Measurements from ENCODE around the gene FAM3D. TPM values are rescaled to one million over a fixed set of nuclear protein-coding genes. Genes with fewer than 3 reads are reported as not detected.

FAM3D gene
- polyA plus RNA-seq, 1 donor (not counting 4 experiments of a cell fraction or from before 2014, with no cell fraction given) = not detected

- H3K4me3 ChIP-seq (ENCODE audit: control insufficient read depth in 2 of 3, extremely low read depth in 1 of 3, insufficient read depth in 2 of 3, low read depth in 1 of 3, low read length in 3 of 3) = no peak overlapping the region
- H2AFZ ChIP-seq (ENCODE audit: control insufficient read depth, low read length) = no peak overlapping the region
- no peak overlapping the region for H3K27ac ChIP-seq (ENCODE audit: control insufficient read depth, insufficient read depth, low read length)
- no peaks in the 10 kb centered on the region for H3K9me1 ChIP-seq (ENCODE audit: control insufficient read depth, extremely low read depth, insufficient read depth, low read length)
- TF ChIP-seq, protein P1, sequence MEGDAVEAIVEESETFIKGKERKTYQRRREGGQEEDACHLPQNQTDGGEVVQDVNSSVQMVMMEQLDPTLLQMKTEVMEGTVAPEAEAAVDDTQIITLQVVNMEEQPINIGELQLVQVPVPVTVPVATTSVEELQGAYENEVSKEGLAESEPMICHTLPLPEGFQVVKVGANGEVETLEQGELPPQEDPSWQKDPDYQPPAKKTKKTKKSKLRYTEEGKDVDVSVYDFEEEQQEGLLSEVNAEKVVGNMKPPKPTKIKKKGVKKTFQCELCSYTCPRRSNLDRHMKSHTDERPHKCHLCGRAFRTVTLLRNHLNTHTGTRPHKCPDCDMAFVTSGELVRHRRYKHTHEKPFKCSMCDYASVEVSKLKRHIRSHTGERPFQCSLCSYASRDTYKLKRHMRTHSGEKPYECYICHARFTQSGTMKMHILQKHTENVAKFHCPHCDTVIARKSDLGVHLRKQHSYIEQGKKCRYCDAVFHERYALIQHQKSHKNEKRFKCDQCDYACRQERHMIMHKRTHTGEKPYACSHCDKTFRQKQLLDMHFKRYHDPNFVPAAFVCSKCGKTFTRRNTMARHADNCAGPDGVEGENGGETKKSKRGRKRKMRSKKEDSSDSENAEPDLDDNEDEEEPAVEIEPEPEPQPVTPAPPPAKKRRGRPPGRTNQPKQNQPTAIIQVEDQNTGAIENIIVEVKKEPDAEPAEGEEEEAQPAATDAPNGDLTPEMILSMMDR (optimal IDR thresholded peaks at IDR 0.05 in 1 of 3, IDR thresholded peaks at IDR 0.05 in 1 of 3, conservative IDR thresholded peaks at IDR 0.05 in 1 of 3; ENCODE audit: extremely low read depth in 1 of 3, insufficient read depth in 2 of 3, low read length in 3 of 3) = no peak
- TF ChIP-seq EZH2 (IDR thresholded peaks at IDR 0.05; ENCODE audit: low read length) = no peak
- DNase-seq (ENCODE audit: low read depth, low spot score) = no peak
- no peak overlapping the region for H3K4me2 ChIP-seq (ENCODE audit: control insufficient read depth, extremely low read depth, insufficient read depth, low read depth, low read length)
- H3K79me2 ChIP-seq (ENCODE audit: control insufficient read depth, insufficient read depth, low read length) = no peaks in the 10 kb centered on the region
- no peak overlapping the region for H3K9ac ChIP-seq (ENCODE audit: control insufficient read depth, extremely low read depth, insufficient read depth, low read length)
- H3K9me3 ChIP-seq (ENCODE audit: control insufficient read depth, low read depth, low read length) = no peaks in the 10 kb centered on the region
- no peaks in the 10 kb centered on the region for H3K27me3 ChIP-seq (ENCODE audit: control insufficient read depth, extremely low read depth, insufficient read depth, low read length)
- dilution Hi-C loops (cut with MboI; ENCODE audit: extremely low pct_ligation_motif_present, low sequenced_read_pairs) = no loop called here
- no peaks in the 10 kb centered on the region for H3K36me3 ChIP-seq (ENCODE audit: control insufficient read depth in 2 of 2, extremely low read depth in 1 of 2, insufficient read depth in 2 of 2, low read length in 2 of 2)
- H3K4me1 ChIP-seq (ENCODE audit: control insufficient read depth, extremely low read depth, insufficient read depth, low read length) = no peaks in the 10 kb centered on the region
- H4K20me1 ChIP-seq (ENCODE audit: control insufficient read depth, extremely low read depth, insufficient read depth, low read length) = no peaks in the 10 kb centered on the region
- FAIRE-seq = no peak
Observed at GRCh38 chr3:58667229-58667628, 655 bp upstream of the FAM3D start.

- no peak overlapping the region for H3K4me3 ChIP-seq (ENCODE audit: control insufficient read depth in 2 of 3, extremely low read depth in 1 of 3, insufficient read depth in 2 of 3, low read depth in 1 of 3, low read length in 3 of 3)
- DNase-seq (ENCODE audit: low read depth, low spot score) (no peak), FAIRE-seq (no peak)
- no peak overlapping the region for H3K9ac ChIP-seq (ENCODE audit: control insufficient read depth, extremely low read depth, insufficient read depth, low read length)
- H3K9me1 ChIP-seq (ENCODE audit: control insufficient read depth, extremely low read depth, insufficient read depth, low read length) = no peaks in the 10 kb centered on the region
- H3K27ac ChIP-seq (ENCODE audit: control insufficient read depth, insufficient read depth, low read length) = no peak overlapping the region
- no peaks in the 10 kb centered on the region for H3K27me3 ChIP-seq (ENCODE audit: control insufficient read depth, extremely low read depth, insufficient read depth, low read length)
- dilution Hi-C loops (cut with MboI; ENCODE audit: extremely low pct_ligation_motif_present, low sequenced_read_pairs) = no loop called here
- no peaks in the 10 kb centered on the region for H3K4me1 ChIP-seq (ENCODE audit: control insufficient read depth, extremely low read depth, insufficient read depth, low read length)
- no peaks in the 10 kb centered on the region for H3K9me3 ChIP-seq (ENCODE audit: control insufficient read depth, low read depth, low read length)
- H3K79me2 ChIP-seq (ENCODE audit: control insufficient read depth, insufficient read depth, low read length) = no peaks in the 10 kb centered on the region
- no peaks in the 10 kb centered on the region for H3K36me3 ChIP-seq (ENCODE audit: control insufficient read depth in 2 of 2, extremely low read depth in 1 of 2, insufficient read depth in 2 of 2, low read length in 2 of 2)
- no peak overlapping the region for H2AFZ ChIP-seq (ENCODE audit: control insufficient read depth, low read length)
- TF ChIP-seq, protein P1 (optimal IDR thresholded peaks at IDR 0.05 in 1 of 3, IDR thresholded peaks at IDR 0.05 in 1 of 3, conservative IDR thresholded peaks at IDR 0.05 in 1 of 3; ENCODE audit: extremely low read depth in 1 of 3, insufficient read depth in 2 of 3, low read length in 3 of 3) = no peak
- TF ChIP-seq EZH2 (IDR thresholded peaks at IDR 0.05; ENCODE audit: low read length) = no peak
- H3K4me2 ChIP-seq (ENCODE audit: control insufficient read depth, extremely low read depth, insufficient read depth, low read depth, low read length) = no peak overlapping the region
- no peaks in the 10 kb centered on the region for H4K20me1 ChIP-seq (ENCODE audit: control insufficient read depth, extremely low read depth, insufficient read depth, low read length)
Observed at GRCh38 chr3:58665405-58665804, 1.2 kb downstream of the FAM3D start.

Measured in keratinocyte (primary cell).